ENCODE data around the gene TIMP4.
A peak's percentile ranks its signal among the peaks of the same experiment; 100 is the strongest.

TIMP4 gene

DNA sequence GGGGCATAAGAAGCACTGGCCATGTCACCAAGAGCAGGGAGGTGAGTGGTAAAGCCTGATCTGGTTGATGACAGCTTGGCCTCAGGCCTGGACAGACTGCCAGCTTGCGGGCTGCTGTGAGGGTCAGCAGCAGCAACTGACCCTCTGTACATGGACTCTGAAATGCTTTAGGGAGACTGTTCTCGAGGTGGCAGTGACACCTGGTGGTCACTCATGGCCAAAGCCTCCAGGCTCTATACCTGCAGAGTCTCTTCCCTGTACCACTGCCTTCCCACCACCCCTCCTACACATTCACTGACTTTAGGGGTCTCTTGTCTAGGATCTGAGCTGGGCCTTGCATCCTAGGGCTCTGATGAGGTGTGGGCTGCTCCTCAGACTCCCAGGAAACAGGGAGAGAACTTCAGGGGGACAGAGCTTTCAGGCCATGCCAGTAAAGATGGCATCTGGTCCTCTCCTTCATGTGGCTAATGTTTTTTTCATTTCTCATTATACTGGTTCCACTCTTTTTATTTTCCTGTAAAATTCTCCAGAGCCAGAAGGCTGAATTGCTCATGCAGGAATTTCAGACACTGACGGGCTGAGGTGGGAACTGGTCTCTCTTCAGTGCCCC lies 17.2 kb upstream of the TIMP4 start:
- H3K27me3 ChIP-seq (ENCODE audit: insufficient read depth, low read length, poor library complexity), result no peaks in the 10 kb centered on the region
- H3K9me3 ChIP-seq (ENCODE audit: insufficient read depth, low read length, severe bottlenecking), result peaks cover 14% of the 10 kb centered on the region
- H3K4me1 ChIP-seq (ENCODE audit: insufficient read depth, low read length), result peaks cover 25% of the 10 kb centered on the region
- DNase-seq (peak; percentile 39), ATAC-seq (ENCODE audit: insufficient read depth, low read depth) (peak; percentile 70; the same call in 2 of the 3 replicates)
- H3K36me3 ChIP-seq (ENCODE audit: insufficient read depth, low read length), result no peaks in the 10 kb centered on the region
- no peaks in the 10 kb centered on the region for H4K20me1 ChIP-seq (ENCODE audit: insufficient read depth, low read length)
- no peak overlapping the region for H3K4me2 ChIP-seq (ENCODE audit: insufficient read depth, low read length)
- no peak overlapping the region for H3K4me3 ChIP-seq (ENCODE audit: low read depth in 1 of 2, low read length in 2 of 2)
- no peak overlapping the region for H3K9ac ChIP-seq (ENCODE audit: low read depth, low read length)
- TF ChIP-seq EZH2 (IDR thresholded peaks at IDR 0.05; ENCODE audit: borderline replicate concordance, low read depth, low read length, severe bottlenecking), result no peak
- TF ChIP-seq, protein P1, sequence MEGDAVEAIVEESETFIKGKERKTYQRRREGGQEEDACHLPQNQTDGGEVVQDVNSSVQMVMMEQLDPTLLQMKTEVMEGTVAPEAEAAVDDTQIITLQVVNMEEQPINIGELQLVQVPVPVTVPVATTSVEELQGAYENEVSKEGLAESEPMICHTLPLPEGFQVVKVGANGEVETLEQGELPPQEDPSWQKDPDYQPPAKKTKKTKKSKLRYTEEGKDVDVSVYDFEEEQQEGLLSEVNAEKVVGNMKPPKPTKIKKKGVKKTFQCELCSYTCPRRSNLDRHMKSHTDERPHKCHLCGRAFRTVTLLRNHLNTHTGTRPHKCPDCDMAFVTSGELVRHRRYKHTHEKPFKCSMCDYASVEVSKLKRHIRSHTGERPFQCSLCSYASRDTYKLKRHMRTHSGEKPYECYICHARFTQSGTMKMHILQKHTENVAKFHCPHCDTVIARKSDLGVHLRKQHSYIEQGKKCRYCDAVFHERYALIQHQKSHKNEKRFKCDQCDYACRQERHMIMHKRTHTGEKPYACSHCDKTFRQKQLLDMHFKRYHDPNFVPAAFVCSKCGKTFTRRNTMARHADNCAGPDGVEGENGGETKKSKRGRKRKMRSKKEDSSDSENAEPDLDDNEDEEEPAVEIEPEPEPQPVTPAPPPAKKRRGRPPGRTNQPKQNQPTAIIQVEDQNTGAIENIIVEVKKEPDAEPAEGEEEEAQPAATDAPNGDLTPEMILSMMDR (IDR thresholded peaks at IDR 0.05; ENCODE audit: borderline replicate concordance, extremely low read depth, low read length, poor library complexity, severe bottlenecking), result peak; percentile 75
- H2AFZ ChIP-seq (ENCODE audit: low read depth, low read length), result no peak overlapping the region; the same call in 1 of the 2 replicates
- H3K27ac ChIP-seq (ENCODE audit: low read length), result no peak overlapping the region
- H3K79me2 ChIP-seq (ENCODE audit: insufficient read depth, low read length), result no peaks in the 10 kb centered on the region

GRCh38 chr3:12175137-12175593 lies 16.5 kb upstream of the TIMP4 start:
- no peaks in the 10 kb centered on the region for H3K27me3 ChIP-seq (ENCODE audit: insufficient read depth, low read length, poor library complexity)
- no peak overlapping the region for H3K9ac ChIP-seq (ENCODE audit: low read depth, low read length)
- no peak for TF ChIP-seq EZH2 (IDR thresholded peaks at IDR 0.05; ENCODE audit: borderline replicate concordance, low read depth, low read length, severe bottlenecking)
- TF ChIP-seq, protein P1 (IDR thresholded peaks at IDR 0.05; ENCODE audit: borderline replicate concordance, extremely low read depth, low read length, poor library complexity, severe bottlenecking), result no peak
- peaks cover 14% of the 10 kb centered on the region for H3K9me3 ChIP-seq (ENCODE audit: insufficient read depth, low read length, severe bottlenecking)
- DNase-seq (no peak), ATAC-seq (ENCODE audit: insufficient read depth, low read depth) (no peak)
- no peaks in the 10 kb centered on the region for H4K20me1 ChIP-seq (ENCODE audit: insufficient read depth, low read length)
- peaks cover 25% of the 10 kb centered on the region for H3K4me1 ChIP-seq (ENCODE audit: insufficient read depth, low read length)
- no peak overlapping the region for H3K4me2 ChIP-seq (ENCODE audit: insufficient read depth, low read length)
- no peak overlapping the region for H2AFZ ChIP-seq (ENCODE audit: low read depth, low read length)
- H3K4me3 ChIP-seq (ENCODE audit: low read depth in 1 of 2, low read length in 2 of 2), result no peak overlapping the region
- H3K79me2 ChIP-seq (ENCODE audit: insufficient read depth, low read length), result no peaks in the 10 kb centered on the region
- no peak overlapping the region for H3K27ac ChIP-seq (ENCODE audit: low read length)
- H3K36me3 ChIP-seq (ENCODE audit: insufficient read depth, low read length), result no peaks in the 10 kb centered on the region

GRCh38 chr3:12170207-12170606 lies 11.5 kb upstream of the TIMP4 start:
- H3K4me3 ChIP-seq (ENCODE audit: low read depth in 1 of 2, low read length in 2 of 2), result no peak overlapping the region
- no peak overlapping the region for H3K4me2 ChIP-seq (ENCODE audit: insufficient read depth, low read length)
- H3K4me1 ChIP-seq (ENCODE audit: insufficient read depth, low read length), result no peaks in the 10 kb centered on the region
- DNase-seq (no peak), ATAC-seq (ENCODE audit: insufficient read depth, low read depth) (no peak)
- no peak overlapping the region for H3K27ac ChIP-seq (ENCODE audit: low read length)
- H3K36me3 ChIP-seq (ENCODE audit: insufficient read depth, low read length), result no peaks in the 10 kb centered on the region
- H3K9ac ChIP-seq (ENCODE audit: low read depth, low read length), result no peak overlapping the region
- no peak overlapping the region for H2AFZ ChIP-seq (ENCODE audit: low read depth, low read length)
- no peaks in the 10 kb centered on the region for H4K20me1 ChIP-seq (ENCODE audit: insufficient read depth, low read length)
- TF ChIP-seq EZH2 (IDR thresholded peaks at IDR 0.05; ENCODE audit: borderline replicate concordance, low read depth, low read length, severe bottlenecking), result no peak
- no peaks in the 10 kb centered on the region for H3K79me2 ChIP-seq (ENCODE audit: insufficient read depth, low read length)
- H3K27me3 ChIP-seq (ENCODE audit: insufficient read depth, low read length, poor library complexity), result no peaks in the 10 kb centered on the region
- H3K9me3 ChIP-seq (ENCODE audit: insufficient read depth, low read length, severe bottlenecking), result peaks cover 21% of the 10 kb centered on the region

GRCh38 chr3:12165909-12166308 lies 7.2 kb upstream of the TIMP4 start:
- Histone ChIP-seq H3K27me3 (ENCODE audit: insufficient read depth, low read length, poor library complexity) (no peaks in the 10 kb centered on the region), H3K4me2 (ENCODE audit: insufficient read depth, low read length) (no peak overlapping the region), H3K79me2 (ENCODE audit: insufficient read depth, low read length) (no peaks in the 10 kb centered on the region), H3K27ac (ENCODE audit: low read length) (no peak overlapping the region), H3K4me3 (ENCODE audit: low read depth in 1 of 2, low read length in 2 of 2) (no peak overlapping the region), H3K4me1 (ENCODE audit: insufficient read depth, low read length) (no peaks in the 10 kb centered on the region), H3K36me3 (ENCODE audit: insufficient read depth, low read length) (no peaks in the 10 kb centered on the region), H4K20me1 (ENCODE audit: insufficient read depth, low read length) (no peaks in the 10 kb centered on the region), H2AFZ (ENCODE audit: low read depth, low read length) (no peak overlapping the region), H3K9ac (ENCODE audit: low read depth, low read length) (no peak overlapping the region), H3K9me3 (ENCODE audit: insufficient read depth, low read length, severe bottlenecking) (peaks cover 7% of the 10 kb centered on the region)
- ATAC-seq (ENCODE audit: insufficient read depth, low read depth), result no peak
- no peak for DNase-seq
- TF ChIP-seq, protein P1 (IDR thresholded peaks at IDR 0.05; ENCODE audit: borderline replicate concordance, extremely low read depth, low read length, poor library complexity, severe bottlenecking), result no peak
- TF ChIP-seq EZH2 (IDR thresholded peaks at IDR 0.05; ENCODE audit: borderline replicate concordance, low read depth, low read length, severe bottlenecking), result no peak

All from DND-41 (cell line).